CD14-positive monocyte (primary cell): ENCODE data around the gene HOXB8. TPM values are rescaled to one million over a fixed set of nuclear protein-coding genes. Genes with fewer than 3 reads are reported as not detected.

Experiments used
- DNase-seq, 3 donors: peaks; one replicate each; pipeline ENCODE4 v3.0.0-alpha.2; 2011 to 2022
- H2AFZ ChIP-seq: 2 replicates; pipeline ENCODE4 v1.6.0; 2012; ENCODE audit warnings: mild to moderate bottlenecking, low read depth, low read length, inconsistent platforms; ENCODE audit not compliant: insufficient read depth, poor library complexity, severe bottlenecking
- H3K27ac ChIP-seq, 2 donors: 1 replicate in 1 of 2; 2 replicates in 1 of 2; pipeline ENCODE4 v1.5.1; 2012 to 2013; ENCODE audit warnings: low read length in 2 of 2, control low read depth in 1 of 2, inconsistent platforms in 1 of 2, low read depth in 1 of 2, mild to moderate bottlenecking in 1 of 2
- H3K27me3 ChIP-seq, 2 donors: one replicate each; pipeline versions ENCODE4 v1.6.0 to v1.6.1; 2011 to 2013; ENCODE audit warnings: low read length in 2 of 2; ENCODE audit not compliant: control insufficient read depth in 2 of 2, insufficient read depth in 2 of 2
- H3K36me3 ChIP-seq, 2 donors: replicated peaks in 1 of 2; 1 replicate in 1 of 2; 2 replicates in 1 of 2; pipeline versions ENCODE4 v1.5.1 to v1.6.1; 2012 to 2013; ENCODE audit warnings: low read length in 2 of 2, control low read depth in 1 of 2, inconsistent platforms in 1 of 2, mild to moderate bottlenecking in 1 of 2; ENCODE audit not compliant: insufficient read depth in 2 of 2, control insufficient read depth in 1 of 2
- H3K4me1 ChIP-seq, 2 donors: 1 replicate in 1 of 2; 2 replicates in 1 of 2; pipeline versions ENCODE4 v1.5.1 to v1.6.1; 2012 to 2013; ENCODE audit warnings: low read length in 2 of 2, control low read depth in 1 of 2, inconsistent platforms in 1 of 2, mild to moderate bottlenecking in 1 of 2, moderate library complexity in 1 of 2; ENCODE audit not compliant: insufficient read depth in 2 of 2, control insufficient read depth in 1 of 2
- H3K4me2 ChIP-seq: replicated peaks from 2 replicates; pipeline ENCODE3; 2012; ENCODE audit warnings: low read length, moderate library complexity, mild to moderate bottlenecking; ENCODE audit not compliant: poor library complexity, severe bottlenecking; ENCODE audit errors: extremely low read depth
- H3K4me3 ChIP-seq, 3 experiments: fragments of 200-600 bp in 1 of 3; sonication (generic) in 1 of 3; replicated peaks in 1 of 3; 1 replicate in 2 of 3; 2 replicates in 1 of 3; pipeline ENCODE4 v1.5.1; 2011 to 2013; ENCODE audit warnings: low read length in 3 of 3, mild to moderate bottlenecking in 3 of 3, control low read depth in 2 of 3, low read depth in 2 of 3, inconsistent platforms in 1 of 3, moderate library complexity in 1 of 3
- H3K79me2 ChIP-seq: 2 replicates; pipeline ENCODE4 v1.6.0; 2012; ENCODE audit warnings: mild to moderate bottlenecking, control low read depth, inconsistent platforms, low read length, moderate library complexity; ENCODE audit not compliant: insufficient read depth
- H3K9ac ChIP-seq: 2 replicates; pipeline ENCODE4 v1.6.0; 2017; ENCODE audit warnings: low read length, mild to moderate bottlenecking; ENCODE audit not compliant: insufficient read depth, poor library complexity, severe bottlenecking
- H3K9me3 ChIP-seq, 2 donors: replicated peaks in 1 of 2; 1 replicate in 1 of 2; 2 replicates in 1 of 2; pipeline versions ENCODE4 v1.5.1 to v1.6.1; 2012 to 2013; ENCODE audit warnings: low read length in 2 of 2, control low read depth in 1 of 2; ENCODE audit not compliant: control insufficient read depth in 1 of 2, insufficient read depth in 1 of 2
- H4K20me1 ChIP-seq: 2 replicates; pipeline ENCODE4 v1.6.0; 2012; ENCODE audit warnings: mild to moderate bottlenecking, low read length, control low read depth, moderate library complexity; ENCODE audit not compliant: insufficient read depth
- H3K27ac Mint-ChIP-seq, 7 donors: one replicate each; pipeline ENCODE4 v1.8.0; 2020; ENCODE audit warnings: mild to moderate bottlenecking in 7 of 7, mixed read lengths in 7 of 7, moderate library complexity in 6 of 7, inconsistent platforms in 2 of 7
- H3K27me3 Mint-ChIP-seq, 3 donors: one replicate each; pipeline ENCODE4 v1.8.0; 2021 to 2022; ENCODE audit warnings: low read depth in 3 of 3, mild to moderate bottlenecking in 3 of 3, mixed read lengths in 3 of 3, moderate library complexity in 3 of 3, inconsistent platforms in 1 of 3
- H3K36me3 Mint-ChIP-seq, 2 donors: one replicate each; pipeline ENCODE4 v1.8.0; 2020; ENCODE audit warnings: mixed read lengths in 2 of 2, inconsistent platforms in 1 of 2, mild to moderate bottlenecking in 1 of 2
- H3K4me1 Mint-ChIP-seq: one replicate; pipeline ENCODE4 v1.8.0; 2020; ENCODE audit warnings: mild to moderate bottlenecking, mixed read lengths
- H3K4me3 Mint-ChIP-seq, 2 donors: one replicate each; pipeline ENCODE4 v1.8.0; 2020; ENCODE audit warnings: mild to moderate bottlenecking in 2 of 2, mixed read lengths in 2 of 2, moderate library complexity in 1 of 2
- H3K9me3 Mint-ChIP-seq, 7 donors: one replicate each; pipeline ENCODE4 v1.8.0; 2020 to 2022; ENCODE audit warnings: mixed read lengths in 7 of 7, mild to moderate bottlenecking in 6 of 7, moderate library complexity in 6 of 7, inconsistent platforms in 2 of 7
- WGBS: methylation state at CpG from one replicate; pipeline ENCODE4 v1.1.5; 2013; ENCODE audit warnings: missing lambda C conversion rate; ENCODE audit not compliant: insufficient coverage; 5-methylcytosine and 5-hydroxymethylcytosine counted together
- intact Hi-C, 2 donors: fragments of 100-400 bp; cut with micrococcal nuclease; formaldehyde crosslinking; loops; one replicate each; pipeline versions ENCODE4 v1.15.0 to v1.15.1; 2023
- polyA plus RNA-seq, 3 donors: library from polyadenylated mRNA; depleted of rRNA in 1 of 3; unstranded in 2 of 3; stranded (reverse) in 1 of 3; fragments of 300-500 nt in 2 of 3; fragments of >200 nt in 1 of 3; fragmentation: Illumina TruSeq in 2 of 3; gene quantifications; 1 replicate in 2 of 3; 2 replicates in 1 of 3; pipeline ENCODE4 v1.2.3, GENCODE V29; 2012 to 2021
- TF ChIP-seq, protein P1 (sequence below): fragments of 200-600 bp; IDR thresholded peaks from one replicate; pipeline ENCODE4 v1.8.0; 2022; ENCODE audit warnings: antibody characterized with exemption, mild to moderate bottlenecking

The HOXB8 gene
- polyA plus RNA-seq, 3 donors, result not detected

DNA sequence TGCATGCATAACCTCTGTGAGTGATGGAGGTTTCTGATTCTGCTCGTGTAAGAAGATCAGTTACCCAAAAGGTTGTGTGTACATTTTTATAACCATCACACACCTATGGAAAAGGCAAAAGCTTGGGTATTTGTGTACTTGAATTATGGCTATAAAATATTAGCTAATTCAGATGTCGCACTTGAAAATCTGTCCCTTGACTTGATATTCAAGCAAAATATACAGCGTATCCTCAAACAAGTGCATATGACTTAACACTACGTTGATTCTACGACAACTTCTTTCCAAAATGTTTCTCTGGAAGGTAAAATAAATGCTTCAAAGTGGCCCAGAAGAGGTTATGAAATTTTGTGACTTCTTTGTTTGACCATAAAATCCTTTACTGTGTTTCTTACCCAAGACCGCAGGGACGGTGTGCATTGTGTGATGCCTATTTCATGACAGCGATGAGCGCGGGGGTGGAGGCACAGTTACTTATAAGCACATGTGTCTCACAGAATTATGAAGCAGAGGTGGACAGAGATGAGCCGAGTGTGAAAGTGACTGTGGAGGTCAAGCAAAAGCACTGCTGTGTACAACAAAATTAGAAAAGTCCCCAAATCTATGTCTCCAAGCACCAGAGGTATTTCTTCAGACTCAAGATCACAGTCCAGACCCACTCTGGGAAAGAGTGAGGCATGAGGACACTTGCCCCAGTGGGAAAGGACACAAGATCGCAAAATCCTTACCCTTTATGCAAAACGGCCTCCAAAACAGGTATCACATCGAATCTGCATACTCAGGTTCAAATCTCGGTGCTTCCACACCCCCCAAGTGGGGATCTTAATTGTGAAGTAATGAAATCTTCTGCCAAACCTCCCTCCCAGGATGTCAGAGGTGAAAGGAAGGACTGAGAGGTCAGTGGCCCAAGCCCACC is 15.2 kb upstream of the HOXB8 start:
- H3K4me3 ChIP-seq, result no peak overlapping the region
- intact Hi-C loops, result no loop called here
- H3K27ac ChIP-seq, result no peak overlapping the region
- 100% methylated on average over 1 of the region's 15 CpGs for WGBS
- Mint-ChIP-seq H3K4me1 (peaks cover 8% of the 10 kb centered on the region), H3K36me3 (peaks cover 0 to 3% of the 10 kb centered on the region in 2 donors), H3K4me3 (peak overlapping the region in 1 of 2 donors; percentile 76), H3K27me3 (peaks cover 91 to 98% (median 98%) of the 10 kb centered on the region in 3 donors), H3K9me3 (peaks cover 0 to 14% (median 11%) of the 10 kb centered on the region in 7 donors), H3K27ac (no peak overlapping the region)
- H3K4me1 ChIP-seq, result peaks cover 4 to 7% of the 10 kb centered on the region in 2 donors
- TF ChIP-seq, protein P1, sequence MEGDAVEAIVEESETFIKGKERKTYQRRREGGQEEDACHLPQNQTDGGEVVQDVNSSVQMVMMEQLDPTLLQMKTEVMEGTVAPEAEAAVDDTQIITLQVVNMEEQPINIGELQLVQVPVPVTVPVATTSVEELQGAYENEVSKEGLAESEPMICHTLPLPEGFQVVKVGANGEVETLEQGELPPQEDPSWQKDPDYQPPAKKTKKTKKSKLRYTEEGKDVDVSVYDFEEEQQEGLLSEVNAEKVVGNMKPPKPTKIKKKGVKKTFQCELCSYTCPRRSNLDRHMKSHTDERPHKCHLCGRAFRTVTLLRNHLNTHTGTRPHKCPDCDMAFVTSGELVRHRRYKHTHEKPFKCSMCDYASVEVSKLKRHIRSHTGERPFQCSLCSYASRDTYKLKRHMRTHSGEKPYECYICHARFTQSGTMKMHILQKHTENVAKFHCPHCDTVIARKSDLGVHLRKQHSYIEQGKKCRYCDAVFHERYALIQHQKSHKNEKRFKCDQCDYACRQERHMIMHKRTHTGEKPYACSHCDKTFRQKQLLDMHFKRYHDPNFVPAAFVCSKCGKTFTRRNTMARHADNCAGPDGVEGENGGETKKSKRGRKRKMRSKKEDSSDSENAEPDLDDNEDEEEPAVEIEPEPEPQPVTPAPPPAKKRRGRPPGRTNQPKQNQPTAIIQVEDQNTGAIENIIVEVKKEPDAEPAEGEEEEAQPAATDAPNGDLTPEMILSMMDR, result no peak
- DNase-seq, result no peak
- peaks cover 0 to 2% of the 10 kb centered on the region in 2 donors for H3K9me3 ChIP-seq
- H3K36me3 ChIP-seq, result no peaks in the 10 kb centered on the region
- H3K79me2 ChIP-seq, result no peaks in the 10 kb centered on the region
- no peak overlapping the region for H3K9ac ChIP-seq
- H4K20me1 ChIP-seq, result no peaks in the 10 kb centered on the region
- peaks cover 63 to 100% of the 10 kb centered on the region in 2 donors for H3K27me3 ChIP-seq
- H2AFZ ChIP-seq, result no peak overlapping the region
- H3K4me2 ChIP-seq, result no peak overlapping the region

DNA sequence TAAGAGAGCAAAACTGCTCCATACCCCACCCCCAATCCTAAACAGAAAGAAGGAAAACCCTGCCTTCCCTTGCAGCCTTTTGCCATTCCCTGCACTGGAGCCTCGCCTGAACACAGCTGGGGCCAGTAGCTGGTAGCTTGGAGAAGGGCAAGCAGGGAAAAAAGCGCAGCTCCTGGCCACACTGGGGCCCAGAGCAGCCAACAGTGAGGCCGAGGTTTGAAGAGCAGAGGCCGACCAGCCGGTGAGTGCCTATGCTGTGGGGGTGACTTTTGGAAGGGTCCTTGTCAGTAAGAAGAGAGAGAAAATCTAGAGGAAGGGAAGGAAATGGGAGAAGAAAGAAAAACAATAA is 14.3 kb upstream of the HOXB8 start:
- no peak overlapping the region for H3K27ac Mint-ChIP-seq
- intact Hi-C loops, result no loop called here
- H3K4me3 ChIP-seq, result no peak overlapping the region
- no peaks in the 10 kb centered on the region for H3K79me2 ChIP-seq
- peaks cover 0 to 15% (median 8%) of the 10 kb centered on the region in 7 donors for H3K9me3 Mint-ChIP-seq
- H3K27ac ChIP-seq, result no peak overlapping the region
- H3K27me3 ChIP-seq, result peaks cover 62 to 100% of the 10 kb centered on the region in 2 donors
- H3K4me3 Mint-ChIP-seq, result peak overlapping the region in 1 of 2 donors; percentile 69
- peaks cover 0 to 6% of the 10 kb centered on the region in 2 donors for H3K9me3 ChIP-seq
- peaks cover 5 to 13% of the 10 kb centered on the region in 2 donors for H3K4me1 ChIP-seq
- DNase-seq, result no peak
- no peak overlapping the region for H2AFZ ChIP-seq
- no peak overlapping the region for H3K4me2 ChIP-seq
- peaks cover 8% of the 10 kb centered on the region for H3K4me1 Mint-ChIP-seq
- H3K27me3 Mint-ChIP-seq, result peaks cover 86 to 98% (median 94%) of the 10 kb centered on the region in 3 donors
- WGBS, result 94% methylated on average over 5 of the region's 5 CpGs
- peaks cover 0 to 3% of the 10 kb centered on the region in 2 donors for H3K36me3 Mint-ChIP-seq
- H4K20me1 ChIP-seq, result no peaks in the 10 kb centered on the region
- H3K9ac ChIP-seq, result no peak overlapping the region
- H3K36me3 ChIP-seq, result no peaks in the 10 kb centered on the region
- TF ChIP-seq, protein P1, result no peak
